Measurements from ENCODE around the gene LIPH.

- TF ChIP-seq, protein P1, sequence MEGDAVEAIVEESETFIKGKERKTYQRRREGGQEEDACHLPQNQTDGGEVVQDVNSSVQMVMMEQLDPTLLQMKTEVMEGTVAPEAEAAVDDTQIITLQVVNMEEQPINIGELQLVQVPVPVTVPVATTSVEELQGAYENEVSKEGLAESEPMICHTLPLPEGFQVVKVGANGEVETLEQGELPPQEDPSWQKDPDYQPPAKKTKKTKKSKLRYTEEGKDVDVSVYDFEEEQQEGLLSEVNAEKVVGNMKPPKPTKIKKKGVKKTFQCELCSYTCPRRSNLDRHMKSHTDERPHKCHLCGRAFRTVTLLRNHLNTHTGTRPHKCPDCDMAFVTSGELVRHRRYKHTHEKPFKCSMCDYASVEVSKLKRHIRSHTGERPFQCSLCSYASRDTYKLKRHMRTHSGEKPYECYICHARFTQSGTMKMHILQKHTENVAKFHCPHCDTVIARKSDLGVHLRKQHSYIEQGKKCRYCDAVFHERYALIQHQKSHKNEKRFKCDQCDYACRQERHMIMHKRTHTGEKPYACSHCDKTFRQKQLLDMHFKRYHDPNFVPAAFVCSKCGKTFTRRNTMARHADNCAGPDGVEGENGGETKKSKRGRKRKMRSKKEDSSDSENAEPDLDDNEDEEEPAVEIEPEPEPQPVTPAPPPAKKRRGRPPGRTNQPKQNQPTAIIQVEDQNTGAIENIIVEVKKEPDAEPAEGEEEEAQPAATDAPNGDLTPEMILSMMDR (conservative IDR thresholded peaks at IDR 0.05; ENCODE audit: low read length): no peak
- TF ChIP-seq EZH2phosphoT487 (IDR thresholded peaks at IDR 0.05; ENCODE audit: borderline replicate concordance): no peak
Observed at GRCh38 chr3:185584686-185585085, 32.3 kb upstream of the LIPH start.
